HG03432 (cell line): ENCODE data around the gene CRYBG1.
"Not testable (repeated sequence)": the region's sequence is repeated elsewhere in the genome, so short reads cannot be mapped to it uniquely, and the experiment has no call there.

ENCODE experiments used
- ATAC-seq: cut with Tn5 transposase; IDR thresholded peaks from one replicate; pipeline ENCODE4 v1.9.1; 2021; ENCODE audit warnings: mild to moderate bottlenecking, moderate library complexity; ENCODE audit not compliant: unreplicated experiment

Gene CRYBG1

GRCh38 chr6:106373502-106374239, 13.2 kb downstream of the CRYBG1 start:
- no peak for ATAC-seq

- ATAC-seq, result no peak
These were observed 16.6 kb downstream of the CRYBG1 start for GRCh38 chr6:106377061-106377540.

GRCh38 chr6:106379951-106380350, 19.4 kb downstream of the CRYBG1 start:
- ATAC-seq, result no peak

DNA sequence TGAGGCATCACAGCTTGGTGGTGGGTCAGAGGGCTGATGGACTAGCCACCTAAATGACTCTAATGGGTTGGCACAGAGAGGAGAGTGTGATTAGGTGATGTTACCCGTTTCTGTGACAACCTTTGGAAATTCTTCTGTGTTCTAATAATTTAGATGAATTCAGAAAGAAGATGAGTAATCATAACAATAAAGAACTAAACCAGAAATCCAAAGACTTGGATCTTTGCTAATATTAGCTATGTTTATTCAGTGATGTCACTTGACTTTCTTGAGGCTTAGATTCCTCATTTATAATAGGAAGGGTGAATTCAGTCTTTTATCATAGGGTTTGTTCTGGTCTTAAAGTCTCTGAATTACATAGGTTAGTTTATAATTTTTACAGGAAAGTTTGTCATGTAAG, 19.9 kb downstream of the CRYBG1 start:
- no peak for ATAC-seq

DNA sequence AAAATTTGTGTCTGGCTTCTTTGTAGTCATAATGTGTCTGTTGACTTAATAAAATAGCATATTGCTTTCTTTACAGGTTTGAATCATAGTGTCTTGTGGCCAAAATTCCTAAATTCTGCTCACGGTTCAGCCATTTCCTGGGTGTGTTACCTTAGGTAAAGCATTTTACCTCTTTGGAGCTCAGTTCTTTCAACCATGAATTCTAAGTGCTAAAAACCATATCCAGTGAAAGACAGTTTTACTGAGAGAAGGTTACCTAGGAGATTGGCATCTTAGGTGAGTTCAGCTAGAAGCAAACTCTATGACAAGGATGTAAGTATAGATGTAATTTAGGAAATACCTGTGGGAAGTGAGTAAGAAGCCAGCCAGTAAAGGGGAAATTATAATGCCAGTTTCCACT, 20.7 kb downstream of the CRYBG1 start:
- ATAC-seq, result no peak

- no peak for ATAC-seq
These were observed 21.4 kb downstream of the CRYBG1 start for GRCh38 chr6:106381881-106382280.

DNA sequence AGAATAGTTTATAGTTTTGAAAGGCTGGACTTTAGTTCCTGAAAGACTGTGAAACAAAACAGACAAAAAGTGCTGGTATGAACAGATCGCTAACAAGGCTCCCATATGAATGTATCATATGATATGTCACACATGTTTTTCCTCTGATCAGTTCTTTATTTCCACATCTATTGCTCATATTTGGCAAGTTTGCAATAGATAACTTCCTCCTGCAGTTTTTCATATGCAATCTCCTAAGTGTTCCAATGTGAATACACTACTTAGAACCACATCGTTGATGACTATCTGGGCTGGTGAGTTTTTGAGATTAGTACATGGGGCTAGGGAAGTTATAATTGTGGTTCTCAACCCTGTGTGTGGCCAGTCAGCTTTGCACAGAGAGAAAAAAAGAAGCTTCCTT, 23.1 kb downstream of the CRYBG1 start:
- no peak for ATAC-seq

- no peak for ATAC-seq
These were observed 25.0 kb downstream of the CRYBG1 start for GRCh38 chr6:106385530-106385929.

DNA sequence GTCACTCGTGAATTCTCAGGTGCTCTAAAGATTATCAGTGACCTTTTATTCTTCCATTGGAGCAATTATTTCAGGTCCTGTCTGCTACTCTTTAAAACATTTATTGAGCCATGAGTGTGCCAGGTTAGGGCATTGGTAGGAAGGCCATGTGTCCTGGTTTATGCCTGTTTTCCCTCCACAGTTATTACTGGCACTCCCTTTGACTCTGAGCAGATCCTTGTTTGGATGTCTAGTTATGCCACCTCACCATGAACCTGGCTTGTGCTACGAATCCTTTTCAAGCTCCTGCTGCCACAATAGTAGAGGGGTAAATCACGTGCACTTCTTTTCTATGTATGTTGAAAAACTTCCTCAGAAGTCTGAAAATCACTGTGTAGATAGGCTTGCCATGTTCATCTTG, 27.4 kb downstream of the CRYBG1 start:
- no peak for ATAC-seq

- ATAC-seq, result no peak
These were observed 29.6 kb downstream of the CRYBG1 start for GRCh38 chr6:106390088-106390487.

DNA sequence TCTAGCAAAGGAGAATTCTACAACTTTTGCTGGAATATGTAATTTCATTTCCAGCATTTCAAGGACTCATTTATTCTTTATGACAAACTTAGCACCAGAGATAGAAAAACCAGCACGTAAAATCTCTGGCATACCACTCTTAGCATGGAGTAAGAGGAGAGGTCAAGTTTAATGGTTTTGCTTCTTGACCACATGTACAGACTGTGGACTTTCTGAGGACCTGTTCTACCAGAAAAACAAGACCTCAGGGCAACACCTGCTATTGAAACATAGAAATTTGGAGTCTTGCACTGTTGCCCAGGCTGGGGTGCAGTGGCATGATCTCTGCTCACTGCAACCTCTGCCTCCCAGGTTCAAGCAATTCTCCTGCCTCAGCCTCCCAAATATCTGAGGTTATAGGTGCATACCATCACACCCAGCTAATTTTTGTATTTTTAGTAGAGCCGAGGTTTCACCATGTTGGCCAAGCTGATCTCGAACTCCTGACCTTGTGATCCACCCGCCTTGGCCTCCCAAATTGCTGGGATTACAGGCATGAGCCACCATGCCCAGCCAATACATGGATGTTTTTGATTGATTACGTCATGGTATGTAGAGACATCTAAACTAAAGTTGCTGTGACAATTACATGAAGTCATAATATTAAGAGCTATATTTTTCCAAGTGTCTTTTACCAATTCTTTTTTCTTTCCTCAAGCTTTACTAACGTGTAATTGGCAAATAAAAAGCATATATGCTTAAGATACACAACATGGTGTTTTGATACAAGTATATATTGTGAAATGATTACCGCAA, 36.1 kb downstream of the CRYBG1 start:
- ATAC-seq, result no peak

DNA sequence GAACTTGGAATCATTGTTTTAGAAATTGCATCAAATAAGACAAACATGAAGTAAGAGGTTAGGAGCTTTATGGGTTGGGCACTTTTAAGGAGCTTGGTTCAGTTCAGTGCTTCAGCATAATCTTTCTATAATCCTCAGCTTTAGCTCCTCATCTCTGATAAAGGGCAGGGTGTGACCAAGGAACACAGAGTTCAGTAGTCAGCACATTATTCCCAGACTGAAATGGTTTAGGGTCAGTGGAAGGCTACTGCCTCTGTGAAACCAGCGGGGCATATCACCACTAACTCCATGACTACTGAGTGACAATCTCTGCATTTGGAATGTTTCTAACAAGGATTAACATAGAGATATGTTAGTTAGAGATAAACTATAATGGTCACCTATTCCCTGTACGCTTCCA, 36.9 kb downstream of the CRYBG1 start:
- ATAC-seq, result no peak

- ATAC-seq, result no peak
These were observed 38.1 kb downstream of the CRYBG1 start for GRCh38 chr6:106398621-106399020.

GRCh38 chr6:106405044-106405443, 44.5 kb downstream of the CRYBG1 start:
- ATAC-seq, result not testable (repeated sequence)

GRCh38 chr6:106411056-106411455, 50.5 kb downstream of the CRYBG1 start:
- no peak for ATAC-seq

- ATAC-seq, result no peak
These were observed 51.2 kb downstream of the CRYBG1 start for GRCh38 chr6:106411643-106412200.

- no peak for ATAC-seq
These were observed 52.5 kb downstream of the CRYBG1 start for GRCh38 chr6:106413016-106413415.

DNA sequence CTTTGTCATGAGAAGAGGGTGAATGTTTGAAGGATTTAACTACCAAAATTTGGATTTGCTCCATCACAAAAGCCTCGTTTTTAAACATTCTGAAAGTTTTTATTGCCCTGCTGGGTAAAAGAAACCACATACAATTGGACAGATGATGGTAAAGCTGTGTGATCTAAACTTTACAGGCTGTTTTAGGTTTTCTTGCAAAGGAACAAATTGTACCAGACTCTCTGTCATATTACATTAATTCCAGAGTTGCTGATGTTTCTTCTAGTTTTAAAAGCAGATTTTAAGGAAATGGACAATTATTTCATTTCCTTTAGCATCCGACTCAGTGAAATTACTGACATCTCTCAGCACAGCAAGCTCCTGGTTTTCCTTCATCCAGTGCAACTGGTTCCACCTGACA, 53.2 kb downstream of the CRYBG1 start:
- no peak for ATAC-seq

- ATAC-seq, result no peak
These were observed 55.4 kb downstream of the CRYBG1 start for GRCh38 chr6:106415921-106416320.

DNA sequence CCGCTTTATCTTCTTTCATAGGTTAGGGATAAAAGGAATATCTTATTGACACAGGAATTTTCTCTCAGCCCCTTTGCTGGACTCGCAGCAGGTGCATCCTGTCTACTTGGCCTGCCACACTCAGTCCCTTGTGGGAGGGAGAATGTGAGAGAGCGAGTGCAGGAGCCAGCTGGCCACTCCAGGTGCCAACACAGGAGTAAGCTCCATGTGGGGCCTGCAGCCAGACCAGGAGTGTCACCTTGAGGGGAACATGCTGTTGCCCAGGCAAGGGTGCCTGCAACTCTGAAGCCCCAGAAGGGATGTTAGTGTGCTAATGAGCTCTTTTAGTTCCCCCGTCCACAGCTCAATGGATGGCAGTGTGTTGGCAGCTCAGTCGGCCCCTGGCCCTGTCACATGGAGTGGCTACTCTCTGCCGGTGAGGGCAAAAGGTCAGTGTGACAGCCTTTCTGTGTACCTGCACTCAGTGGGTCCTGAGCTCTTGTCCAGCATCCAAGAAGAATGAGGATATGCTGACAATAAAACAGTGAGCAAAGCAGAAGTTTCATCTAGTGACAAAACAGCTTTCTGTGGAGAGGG, 57.1 kb downstream of the CRYBG1 start:
- no peak for ATAC-seq

DNA sequence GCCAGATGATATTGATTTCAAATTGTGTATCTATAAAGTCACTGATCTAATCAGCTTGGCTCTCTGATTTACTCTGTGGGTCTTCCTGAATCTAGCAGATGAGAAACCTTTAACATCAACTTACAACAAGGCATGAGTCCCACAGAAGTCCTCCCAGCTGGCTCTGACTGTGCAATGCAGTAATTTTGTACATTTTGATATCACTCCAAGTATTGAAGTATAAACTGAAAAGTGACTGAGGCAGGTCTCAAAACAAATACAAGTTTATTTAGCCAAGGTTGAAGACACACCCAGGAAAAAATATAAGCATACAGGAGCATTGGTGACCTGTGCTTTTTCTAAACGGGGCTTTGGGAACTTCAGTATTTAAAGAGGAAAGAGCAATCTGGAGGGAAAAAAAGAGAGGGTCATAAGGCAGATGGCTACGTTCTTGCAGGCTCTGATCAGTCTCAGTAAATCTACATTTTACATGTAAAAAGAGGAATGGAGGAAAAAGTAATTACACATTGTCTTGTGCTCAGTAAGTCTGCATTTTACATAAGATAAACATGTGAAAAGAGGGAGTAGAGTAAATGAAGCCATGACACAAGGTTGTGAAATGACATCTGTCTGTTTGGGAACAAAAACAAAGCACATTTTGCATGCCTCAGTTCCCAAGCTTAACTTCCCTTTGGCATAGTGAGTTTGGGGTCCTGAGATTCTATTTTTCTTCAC, 59.5 kb downstream of the CRYBG1 start:
- ATAC-seq, result no peak
